ENCODE results near the gene TRAPPC14. TPM values are rescaled to one million over a fixed set of nuclear protein-coding genes. Genes with fewer than 3 reads are reported as not detected.

Gene TRAPPC14
- total and polyA plus RNA-seq, 3 donors from 2014 or later: 57.5 to 78.7 (median 71.8) TPM

GRCh38 chr7:100111914-100112313, 46.6 kb downstream of the TRAPPC14 start:
- WGBS, 2 donors: 87 to 97% methylated on average over 6 to 13 of the region's 13 CpGs
- Histone ChIP-seq H3K36me3 (ENCODE audit: low read depth, missing control alignments) (no peaks in the 10 kb centered on the region), H3K4me1 (no peaks in the 10 kb centered on the region), H3K27me3 (no peaks in the 10 kb centered on the region), H3K27ac (no peak overlapping the region), H3K4me3 (no peak overlapping the region), H3K9me3 (no peaks in the 10 kb centered on the region)
- intact Hi-C loops (cut with DNase I; ENCODE audit: low total_unique reads): no loop called here
- no peak for TF ChIP-seq CTCF (IDR thresholded peaks at IDR 0.05)
- TF ChIP-seq POLR2A (IDR thresholded peaks at IDR 0.05): no peak
- no peak for DNase-seq

- no peaks in the 10 kb centered on the region for H3K36me3 ChIP-seq (ENCODE audit: low read depth, missing control alignments)
- intact Hi-C loops (cut with DNase I; ENCODE audit: low total_unique reads): no loop called here
- WGBS, 2 donors: 85 to 95% methylated on average over 7 of the region's 7 CpGs
These were observed 47.4 kb downstream of the TRAPPC14 start for GRCh38 chr7:100111156-100111555.

GRCh38 chr7:100109521-100110163, 48.9 kb downstream of the TRAPPC14 start:
- H3K27me3 ChIP-seq: no peaks in the 10 kb centered on the region
- DNase-seq: no peak
- H3K4me3 ChIP-seq: no peak overlapping the region
- no peaks in the 10 kb centered on the region for H3K36me3 ChIP-seq (ENCODE audit: low read depth, missing control alignments)
- TF ChIP-seq POLR2A (IDR thresholded peaks at IDR 0.05): no peak
- no peak for TF ChIP-seq CTCF (IDR thresholded peaks at IDR 0.05)
- no peak overlapping the region for H3K27ac ChIP-seq
- WGBS, 2 donors: 86 to 88% methylated on average over 11 to 12 of the region's 12 CpGs
- H3K4me1 ChIP-seq: no peaks in the 10 kb centered on the region
- intact Hi-C loops (cut with DNase I; ENCODE audit: low total_unique reads): no loop called here
- H3K9me3 ChIP-seq: no peaks in the 10 kb centered on the region

More at GRCh38 chr7:100111156-100111555, 47.4 kb downstream of the TRAPPC14 start:
- Histone ChIP-seq H3K9me3 (no peaks in the 10 kb centered on the region), H3K4me3 (no peak overlapping the region), H3K27ac (no peak overlapping the region), H3K4me1 (no peaks in the 10 kb centered on the region), H3K27me3 (no peaks in the 10 kb centered on the region)
- DNase-seq: no peak
- TF ChIP-seq CTCF (IDR thresholded peaks at IDR 0.05) (no peak), POLR2A (IDR thresholded peaks at IDR 0.05) (no peak)

- H3K36me3 ChIP-seq (ENCODE audit: low read depth, missing control alignments): no peaks in the 10 kb centered on the region
- 81 to 84% methylated on average over 6 to 11 of the region's 11 CpGs for WGBS, 2 donors
These were observed 50.6 kb downstream of the TRAPPC14 start for GRCh38 chr7:100107890-100108289.

More at GRCh38 chr7:100107890-100108289, 50.6 kb downstream of the TRAPPC14 start:
- no peak for DNase-seq
- Histone ChIP-seq H3K4me1 (no peaks in the 10 kb centered on the region), H3K9me3 (no peaks in the 10 kb centered on the region), H3K4me3 (no peak overlapping the region), H3K27me3 (no peaks in the 10 kb centered on the region), H3K27ac (no peak overlapping the region)
- intact Hi-C loops (cut with DNase I; ENCODE audit: low total_unique reads): no loop called here
- TF ChIP-seq CTCF (IDR thresholded peaks at IDR 0.05) (no peak), POLR2A (IDR thresholded peaks at IDR 0.05) (no peak)
